Stimulated activated CD8-positive, alpha-beta memory T cell treated with anti-CD3 and anti-CD28 coated beads, Interleukin-12 subunit alpha, Interleukin-12 subunit beta, amount 100 ng/mL, for 24 hours (primary cell): Measurements from ENCODE around the gene EGFL7.

Experiments used
- DNase-seq: peaks from one replicate; pipeline ENCODE4 v3.0.0-alpha.2; 2020; ENCODE audit errors: extremely low read depth

EGFL7 gene

GRCh38 chr9:136685790-136686533 lies 23.2 kb downstream of the EGFL7 start:
- no peak for DNase-seq

- DNase-seq: no peak
Observed at GRCh38 chr9:136686534-136686793, 23.7 kb downstream of the EGFL7 start.

- no peak for DNase-seq
Observed at GRCh38 chr9:136686794-136687711, 24.3 kb downstream of the EGFL7 start, which contains the start of gene AGPAT2. AGPAT2 (minus strand) TSS chr9:136687457; CDS start chr9:136687357, 100 bp downstream.

GRCh38 chr9:136687721-136688223 lies 25.1 kb downstream of the EGFL7 start:
- DNase-seq: no peak

- no peak for DNase-seq
Observed at GRCh38 chr9:136688274-136689107, 25.8 kb downstream of the EGFL7 start.

- DNase-seq: no peak
Observed at GRCh38 chr9:136689108-136689460, 26.4 kb downstream of the EGFL7 start.

- no peak for DNase-seq
Observed at GRCh38 chr9:136690104-136690805, 27.5 kb downstream of the EGFL7 start.

GRCh38 chr9:136690806-136691261 lies 28.1 kb downstream of the EGFL7 start:
- no peak for DNase-seq

GRCh38 chr9:136691316-136692184 lies 28.8 kb downstream of the EGFL7 start:
- no peak for DNase-seq

- DNase-seq: no peak
Observed at GRCh38 chr9:136692185-136693134, 29.7 kb downstream of the EGFL7 start.

- no peak for DNase-seq
Observed at GRCh38 chr9:136693135-136693489, 30.4 kb downstream of the EGFL7 start.

- no peak for DNase-seq
Observed at GRCh38 chr9:136693490-136694162, 30.9 kb downstream of the EGFL7 start.

- DNase-seq: no peak
Observed at GRCh38 chr9:136694163-136694871, 31.6 kb downstream of the EGFL7 start.

GRCh38 chr9:136694872-136695247 lies 32.1 kb downstream of the EGFL7 start:
- DNase-seq: no peak

- no peak for DNase-seq
Observed at GRCh38 chr9:136695435-136695895, 32.7 kb downstream of the EGFL7 start.

GRCh38 chr9:136695955-136696354 lies 33.2 kb downstream of the EGFL7 start:
- no peak for DNase-seq

GRCh38 chr9:136696502-136696901 lies 33.8 kb downstream of the EGFL7 start:
- no peak for DNase-seq
